H54 (cell line): Measurements from ENCODE around the gene GBGT1.

Experiments
- DNase-seq: peaks from one replicate; pipeline ENCODE4 v3.0.0; 2011; ENCODE audit warnings: low spot score, mixed read lengths; ENCODE audit not compliant: insufficient read length
- FAIRE-seq: peaks from 3 replicates; lab custom pipeline; 2011; peaks lifted over from hg19 to GRCh38; lab: Jason Lieb, UNC
- POLR2A ChIP-seq: IDR thresholded peaks from 2 replicates; pipeline ENCODE4 v1.6.1; 2011; ENCODE audit warnings: low read depth, mild to moderate bottlenecking, low read length

GBGT1 gene

GRCh38 chr9:133148199-133149129 is 15.2 kb downstream of the GBGT1 start:
- DNase-seq (peak; percentile 64), FAIRE-seq (no peak)
- TF ChIP-seq POLR2A = peak; percentile 15; the same call in 1 of the 2 replicates

GRCh38 chr9:133147412-133148198 is 16.1 kb downstream of the GBGT1 start:
- DNase-seq = peak; percentile 96
- TF ChIP-seq POLR2A = no peak
- FAIRE-seq = no peak

GRCh38 chr9:133146746-133147411 is 16.8 kb downstream of the GBGT1 start:
- FAIRE-seq (no peak), DNase-seq (no peak)
- TF ChIP-seq POLR2A = no peak

- DNase-seq = no peak
- FAIRE-seq = no peak
- no peak for TF ChIP-seq POLR2A
Measured at GRCh38 chr9:133144904-133145851, 18.5 kb downstream of the GBGT1 start.

DNA sequence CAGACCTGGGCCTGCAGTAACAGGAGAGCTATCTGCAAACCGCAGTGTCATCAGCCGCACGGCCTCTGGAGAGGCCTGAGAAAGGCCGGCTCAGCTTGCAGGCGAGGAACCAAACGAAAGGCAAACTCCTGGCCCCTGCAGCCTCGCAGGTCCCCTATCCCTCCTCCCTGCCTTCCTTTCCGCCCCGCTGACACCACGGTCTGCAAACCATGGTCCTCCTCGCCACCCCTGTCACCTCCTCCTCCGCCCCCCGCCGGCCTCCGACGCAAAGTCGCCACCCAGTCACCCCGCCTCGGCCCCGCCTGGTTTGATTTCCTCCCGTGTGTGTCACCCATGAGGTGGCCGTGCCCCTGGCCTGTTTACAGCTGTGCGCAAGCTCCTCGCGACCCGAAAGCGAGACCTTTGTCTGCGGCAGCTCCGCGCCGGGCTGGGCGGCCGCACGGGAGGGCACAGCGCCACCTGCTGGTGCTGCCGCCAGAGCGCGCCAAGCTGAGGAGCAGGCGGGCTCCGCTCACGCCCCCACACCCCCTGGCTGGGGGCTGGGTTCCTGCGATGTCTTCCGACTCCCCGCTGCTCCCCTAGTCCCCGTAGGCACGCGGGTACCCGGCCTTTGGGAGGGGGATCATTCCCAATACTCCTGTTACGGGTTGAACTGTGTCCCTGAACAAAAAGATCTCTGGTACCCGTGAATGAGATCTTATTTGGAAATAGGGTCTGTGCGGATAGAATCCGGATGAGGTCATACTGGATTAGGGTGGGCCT is 19.4 kb downstream of the GBGT1 start:
- TF ChIP-seq POLR2A = no peak
- peak; percentile 89 for DNase-seq
- FAIRE-seq = no peak

- TF ChIP-seq POLR2A = no peak
- DNase-seq (no peak), FAIRE-seq (no peak)
Measured at GRCh38 chr9:133143639-133144141, 20.0 kb downstream of the GBGT1 start.

DNA sequence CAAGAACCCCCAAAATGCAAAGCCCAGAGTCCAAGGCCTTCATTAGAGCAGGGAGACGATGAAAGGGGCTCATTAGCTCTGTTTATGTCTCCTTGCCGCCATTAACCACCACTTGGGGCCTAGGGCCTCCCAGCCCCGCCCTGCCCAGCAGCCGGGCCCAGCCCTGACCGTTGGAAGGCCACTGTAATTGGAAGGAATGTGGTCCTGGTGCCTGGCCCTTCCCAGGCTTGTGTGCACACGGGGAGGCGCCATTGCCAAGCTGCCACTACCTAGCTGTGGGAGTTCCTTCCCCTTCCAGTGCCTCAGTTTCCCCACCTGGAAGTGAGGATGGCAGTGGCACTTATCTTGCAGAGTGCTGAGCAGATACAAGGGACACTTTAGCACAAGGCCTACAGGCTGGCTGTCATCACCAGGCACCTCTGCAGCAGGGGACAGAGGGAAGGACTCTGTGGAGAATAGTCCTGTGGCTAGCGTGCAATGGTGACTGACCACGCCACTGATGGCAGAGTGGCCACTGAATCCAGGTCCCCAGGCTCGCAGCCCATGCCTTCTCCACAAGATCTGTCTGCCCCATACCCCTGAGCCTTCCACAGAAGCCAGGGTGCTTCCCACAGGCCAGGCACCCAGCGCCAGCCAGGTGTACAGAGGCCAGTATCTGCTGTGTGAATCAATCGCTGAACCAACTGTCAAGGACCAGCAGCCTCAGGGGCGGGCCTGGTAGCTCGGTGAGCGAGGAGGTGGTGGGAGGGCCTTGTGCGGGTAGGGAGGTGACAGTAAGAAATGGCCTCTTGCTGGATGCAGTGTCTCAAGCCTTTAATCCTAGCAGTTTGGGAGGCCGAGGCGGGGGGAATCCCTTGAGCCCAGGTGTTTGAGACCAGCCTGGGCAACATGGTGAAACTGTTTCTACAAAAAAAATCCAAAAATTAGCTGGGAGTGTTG is 20.8 kb downstream of the GBGT1 start:
- no peak for DNase-seq
- no peak for TF ChIP-seq POLR2A
- no peak for FAIRE-seq

- no peak for DNase-seq
- FAIRE-seq = no peak
- TF ChIP-seq POLR2A = no peak
Measured at GRCh38 chr9:133141833-133142595, 21.7 kb downstream of the GBGT1 start.

GRCh38 chr9:133140606-133141005 is 23.1 kb downstream of the GBGT1 start:
- DNase-seq (no peak), FAIRE-seq (no peak)
- no peak for TF ChIP-seq POLR2A

DNA sequence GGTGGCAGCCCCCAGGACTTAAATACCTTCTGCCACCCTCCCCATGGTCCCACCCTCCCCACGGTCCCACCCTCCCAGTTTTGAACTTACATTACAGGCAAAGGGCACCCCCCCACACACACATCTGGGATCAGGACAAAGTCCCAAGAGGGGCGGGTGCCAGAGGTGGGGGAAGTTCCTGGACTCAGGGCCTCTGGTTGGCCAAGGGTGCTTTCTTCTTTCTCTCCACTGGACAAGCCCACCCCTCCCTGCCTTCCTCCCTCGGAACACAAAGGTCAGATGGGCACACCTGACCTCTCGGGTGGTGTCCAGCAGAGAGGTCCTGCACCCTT is 23.6 kb downstream of the GBGT1 start:
- FAIRE-seq (no peak), DNase-seq (no peak)

More for the DNA sequence above, 23.6 kb downstream of the GBGT1 start:
- no peak for TF ChIP-seq POLR2A
